ENCODE measurements around the gene VSTM4. TPM values are rescaled to one million over a fixed set of nuclear protein-coding genes. Genes with fewer than 3 reads are reported as not detected.

Gene VSTM4
- total and polyA plus RNA-seq, 2 experiments from 2014 or later = 0.21 to 0.66 TPM

- TF ChIP-seq ZNF462 (CRISPR knock-in tag; IDR thresholded peaks at IDR 0.05) (no peak), NANOG (IDR thresholded peaks at IDR 0.05; ENCODE audit: borderline replicate concordance) (no peak)
These were observed 25.2 kb upstream of the VSTM4 start (continued) for GRCh38 chr10:49140304-49141177.

DNA sequence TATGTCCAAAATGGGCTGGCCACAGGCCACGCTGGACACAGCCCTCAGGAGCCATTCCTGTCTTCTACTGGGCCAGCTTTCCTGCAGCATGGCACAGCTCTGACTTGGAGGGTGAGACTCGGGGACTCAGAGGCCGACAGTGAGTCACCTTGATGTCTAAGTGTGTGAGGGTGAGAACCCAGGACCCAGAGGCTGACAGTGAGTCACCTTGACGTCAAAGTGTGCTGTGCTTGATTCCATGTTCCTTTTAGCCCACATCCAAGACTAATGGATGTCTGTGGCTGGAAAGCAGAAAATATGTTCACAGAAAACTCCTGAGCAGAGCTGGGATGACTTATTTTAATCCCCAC lies 24.5 kb upstream of the VSTM4 start:
- DNase-seq (ENCODE audit: low spot score) (no peak), ATAC-seq (no peak)
- H2AFZ ChIP-seq = no peak overlapping the region
- no peak overlapping the region for H3K4me2 ChIP-seq
- H3K9me2 ChIP-seq (ENCODE audit: insufficient read depth) = peaks cover 6% of the 10 kb centered on the region; the same call in 1 of the 2 replicates
- no peaks in the 10 kb centered on the region for H3K79me2 ChIP-seq (replicated peaks; ENCODE audit: insufficient read depth)
- H3K4me3 ChIP-seq = no peak overlapping the region
- Mint-ChIP-seq H3K9me3 (peaks cover 2% of the 10 kb centered on the region; the same call in 1 of the 3 replicates), H3K36me3 (ENCODE audit: low read depth) (peaks cover 2% of the 10 kb centered on the region; the same call in 2 of the 3 replicates), H3K27ac (no peak overlapping the region), H3K4me1 (peaks cover 27% of the 10 kb centered on the region), H3K27me3 (ENCODE audit: insufficient read depth, low read depth, poor library complexity) (peaks cover 2% of the 10 kb centered on the region), H3K4me3 (no peak overlapping the region)
- H4K20me1 ChIP-seq (replicated peaks; ENCODE audit: insufficient read depth) = no peaks in the 10 kb centered on the region
- no peaks in the 10 kb centered on the region for H3K27me3 ChIP-seq (ENCODE audit: insufficient read depth)
- H3K36me3 ChIP-seq (ENCODE audit: insufficient read depth) = no peaks in the 10 kb centered on the region; the same call in 1 of the 2 replicates
- H3K4me1 ChIP-seq (ENCODE audit: insufficient read depth) = peaks cover 11% of the 10 kb centered on the region
- H3F3A ChIP-seq (replicated peaks; ENCODE audit: low read depth) = no peaks in the 10 kb centered on the region
- H3K27ac ChIP-seq (ENCODE audit: low read depth) = no peak overlapping the region
- TF ChIP-seq JUNB (IDR thresholded peaks at IDR 0.05; ENCODE audit: unreplicated experiment) (no peak), STAT1 (IDR thresholded peaks at IDR 0.05; ENCODE audit: unreplicated experiment) (no peak), POLR2AphosphoS5 (IDR thresholded peaks at IDR 0.05; ENCODE audit: low read depth) (no peak), REST (IDR thresholded peaks at IDR 0.05; ENCODE audit: unreplicated experiment) (no peak)
- TF ChIP-seq, protein P1, sequence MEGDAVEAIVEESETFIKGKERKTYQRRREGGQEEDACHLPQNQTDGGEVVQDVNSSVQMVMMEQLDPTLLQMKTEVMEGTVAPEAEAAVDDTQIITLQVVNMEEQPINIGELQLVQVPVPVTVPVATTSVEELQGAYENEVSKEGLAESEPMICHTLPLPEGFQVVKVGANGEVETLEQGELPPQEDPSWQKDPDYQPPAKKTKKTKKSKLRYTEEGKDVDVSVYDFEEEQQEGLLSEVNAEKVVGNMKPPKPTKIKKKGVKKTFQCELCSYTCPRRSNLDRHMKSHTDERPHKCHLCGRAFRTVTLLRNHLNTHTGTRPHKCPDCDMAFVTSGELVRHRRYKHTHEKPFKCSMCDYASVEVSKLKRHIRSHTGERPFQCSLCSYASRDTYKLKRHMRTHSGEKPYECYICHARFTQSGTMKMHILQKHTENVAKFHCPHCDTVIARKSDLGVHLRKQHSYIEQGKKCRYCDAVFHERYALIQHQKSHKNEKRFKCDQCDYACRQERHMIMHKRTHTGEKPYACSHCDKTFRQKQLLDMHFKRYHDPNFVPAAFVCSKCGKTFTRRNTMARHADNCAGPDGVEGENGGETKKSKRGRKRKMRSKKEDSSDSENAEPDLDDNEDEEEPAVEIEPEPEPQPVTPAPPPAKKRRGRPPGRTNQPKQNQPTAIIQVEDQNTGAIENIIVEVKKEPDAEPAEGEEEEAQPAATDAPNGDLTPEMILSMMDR (conservative IDR thresholded peaks at IDR 0.05; ENCODE audit: low read depth in 2 of 2) = no peak

All from GM23338 (cell line).